Choroid plexus epithelial cell (primary cell): ENCODE data around the gene MUC5B.
A peak's percentile ranks its signal among the peaks of the same experiment; 100 is the strongest.

Experiments used
- DNase-seq: peaks from one replicate; pipeline ENCODE4 v3.0.0-alpha.2; 2010; ENCODE audit warnings: low read depth
- H3K4me3 ChIP-seq: 2 replicates; pipeline ENCODE4 v1.5.1; 2011; ENCODE audit warnings: low read depth, mild to moderate bottlenecking, control low read depth, low read length, moderate library complexity
- TF ChIP-seq, protein P1 (sequence below): conservative IDR thresholded peaks from 2 replicates; pipeline ENCODE4 v1.5.1; 2011; ENCODE audit warnings: low read depth, mild to moderate bottlenecking, control low read depth, inconsistent platforms, low read length, moderate library complexity

MUC5B gene

DNA sequence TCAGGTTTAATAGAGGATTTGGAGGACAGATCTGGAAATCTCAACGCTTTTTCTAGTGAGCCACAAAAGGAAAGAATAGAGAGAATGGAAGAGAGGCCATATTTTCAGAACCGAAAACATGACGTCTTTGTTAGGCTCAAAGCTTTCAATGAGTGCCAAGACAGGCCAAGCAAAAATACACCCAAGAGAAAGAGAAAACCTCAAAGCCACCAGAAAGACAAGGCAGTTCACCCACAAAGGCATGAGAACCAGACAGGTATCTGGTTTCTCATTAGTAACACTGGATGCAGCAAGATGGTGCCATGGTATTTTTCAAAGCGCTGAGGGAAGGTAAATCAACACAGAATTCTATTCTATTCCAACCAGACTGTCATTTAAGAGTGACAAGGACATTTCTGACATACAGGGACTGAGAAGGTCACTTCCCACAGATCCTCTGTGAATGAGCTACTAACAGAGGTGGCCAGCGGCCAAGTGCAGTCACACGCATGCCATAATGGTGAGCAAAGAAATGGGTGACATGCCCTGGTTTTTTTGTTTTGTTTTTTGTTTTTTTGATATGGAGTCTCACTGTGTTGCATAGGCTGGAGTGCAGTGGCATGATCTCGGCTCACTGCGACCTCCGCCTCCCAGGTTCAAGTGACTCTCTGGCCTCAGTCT is 44.7 kb downstream of the MUC5B start:
- H3K4me3 ChIP-seq, result no peak overlapping the region
- DNase-seq, result no peak
- TF ChIP-seq, protein P1, sequence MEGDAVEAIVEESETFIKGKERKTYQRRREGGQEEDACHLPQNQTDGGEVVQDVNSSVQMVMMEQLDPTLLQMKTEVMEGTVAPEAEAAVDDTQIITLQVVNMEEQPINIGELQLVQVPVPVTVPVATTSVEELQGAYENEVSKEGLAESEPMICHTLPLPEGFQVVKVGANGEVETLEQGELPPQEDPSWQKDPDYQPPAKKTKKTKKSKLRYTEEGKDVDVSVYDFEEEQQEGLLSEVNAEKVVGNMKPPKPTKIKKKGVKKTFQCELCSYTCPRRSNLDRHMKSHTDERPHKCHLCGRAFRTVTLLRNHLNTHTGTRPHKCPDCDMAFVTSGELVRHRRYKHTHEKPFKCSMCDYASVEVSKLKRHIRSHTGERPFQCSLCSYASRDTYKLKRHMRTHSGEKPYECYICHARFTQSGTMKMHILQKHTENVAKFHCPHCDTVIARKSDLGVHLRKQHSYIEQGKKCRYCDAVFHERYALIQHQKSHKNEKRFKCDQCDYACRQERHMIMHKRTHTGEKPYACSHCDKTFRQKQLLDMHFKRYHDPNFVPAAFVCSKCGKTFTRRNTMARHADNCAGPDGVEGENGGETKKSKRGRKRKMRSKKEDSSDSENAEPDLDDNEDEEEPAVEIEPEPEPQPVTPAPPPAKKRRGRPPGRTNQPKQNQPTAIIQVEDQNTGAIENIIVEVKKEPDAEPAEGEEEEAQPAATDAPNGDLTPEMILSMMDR, result no peak

DNA sequence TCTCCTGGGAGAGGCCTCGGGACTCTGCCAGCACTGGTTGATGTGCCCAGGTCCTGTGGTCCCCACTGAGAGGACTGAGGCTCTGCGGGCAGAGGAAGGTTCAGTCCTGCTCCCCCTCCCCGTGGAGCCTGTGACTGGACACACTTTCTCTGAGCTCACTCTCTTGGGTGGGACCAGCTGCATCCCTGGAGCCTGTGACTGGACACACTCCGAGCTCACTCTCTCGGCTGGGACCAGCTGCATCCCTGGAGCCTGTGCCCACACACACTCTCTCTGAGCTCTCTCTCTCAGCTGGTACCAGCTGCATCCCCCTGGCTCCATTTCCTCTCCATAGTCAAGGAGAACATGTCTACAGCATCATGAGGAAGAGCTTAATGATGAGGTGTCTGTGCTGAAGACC is 47.1 kb downstream of the MUC5B start:
- no peak for DNase-seq
- TF ChIP-seq, protein P1, result no peak
- H3K4me3 ChIP-seq, result no peak overlapping the region

DNA sequence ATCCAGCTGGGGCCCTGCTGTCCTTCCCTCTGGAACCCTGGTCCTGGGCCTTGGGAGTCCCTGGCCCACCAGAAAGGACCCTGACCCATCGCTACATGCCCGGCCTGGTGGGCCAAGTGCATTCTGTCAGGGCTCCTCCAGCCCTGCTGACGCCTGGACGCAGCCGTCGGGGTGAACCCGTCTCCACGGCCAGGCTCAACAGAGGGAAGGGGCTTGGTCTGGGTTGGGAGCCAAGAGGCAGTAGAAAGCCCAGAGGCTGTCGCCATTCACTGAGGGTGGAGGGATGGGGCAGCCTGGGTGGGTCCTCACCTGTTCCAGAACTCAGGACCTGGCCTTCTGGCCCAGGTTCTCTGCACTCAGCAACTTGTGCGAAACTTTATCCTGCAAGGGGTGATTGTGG is 47.6 kb downstream of the MUC5B start:
- TF ChIP-seq, protein P1, result no peak
- DNase-seq, result no peak
- H3K4me3 ChIP-seq, result no peak overlapping the region

DNA sequence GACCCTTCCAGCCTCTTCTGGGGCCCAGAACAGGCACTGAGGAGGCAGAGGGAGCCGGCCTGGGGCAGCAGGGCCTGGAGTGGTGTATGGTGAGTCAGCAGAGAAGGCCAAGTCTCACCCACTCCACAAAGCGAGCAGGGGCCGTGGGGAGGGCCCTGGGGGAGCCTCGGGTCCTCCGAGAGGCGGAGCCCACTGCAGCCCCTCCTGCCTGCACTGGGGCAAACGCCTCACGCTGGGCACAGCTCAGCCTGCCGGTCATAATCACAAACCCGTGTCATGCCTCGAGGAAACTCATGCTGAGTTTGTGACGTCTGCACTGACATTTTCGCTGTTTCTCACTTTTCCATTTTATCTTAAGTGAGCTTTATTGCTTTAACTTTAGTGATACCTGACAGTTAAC is 48.1 kb downstream of the MUC5B start:
- TF ChIP-seq, protein P1, result peak; percentile 6
- no peak overlapping the region for H3K4me3 ChIP-seq
- peak; percentile 87 for DNase-seq

DNA sequence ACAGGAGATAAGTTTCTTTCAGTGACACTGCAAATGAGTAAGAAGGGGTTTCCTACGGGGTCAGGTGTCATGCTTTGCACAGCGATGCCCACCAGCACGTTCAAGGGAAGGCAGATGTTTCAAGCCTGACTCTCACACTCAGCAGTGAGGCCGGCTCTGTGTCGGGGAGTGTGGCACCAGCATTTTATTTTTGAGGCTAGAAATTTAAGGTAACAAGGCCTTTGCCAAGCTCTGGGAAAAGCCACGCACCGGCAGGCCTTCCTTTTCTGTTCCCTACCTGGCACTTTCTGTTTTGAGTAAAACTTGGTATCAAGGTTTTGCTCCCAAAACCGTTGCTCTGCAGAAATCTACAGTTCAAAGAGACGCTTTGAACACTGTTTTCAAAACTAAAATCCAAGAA is 48.5 kb downstream of the MUC5B start:
- TF ChIP-seq, protein P1, result no peak
- no peak for DNase-seq
- H3K4me3 ChIP-seq, result no peak overlapping the region

DNA sequence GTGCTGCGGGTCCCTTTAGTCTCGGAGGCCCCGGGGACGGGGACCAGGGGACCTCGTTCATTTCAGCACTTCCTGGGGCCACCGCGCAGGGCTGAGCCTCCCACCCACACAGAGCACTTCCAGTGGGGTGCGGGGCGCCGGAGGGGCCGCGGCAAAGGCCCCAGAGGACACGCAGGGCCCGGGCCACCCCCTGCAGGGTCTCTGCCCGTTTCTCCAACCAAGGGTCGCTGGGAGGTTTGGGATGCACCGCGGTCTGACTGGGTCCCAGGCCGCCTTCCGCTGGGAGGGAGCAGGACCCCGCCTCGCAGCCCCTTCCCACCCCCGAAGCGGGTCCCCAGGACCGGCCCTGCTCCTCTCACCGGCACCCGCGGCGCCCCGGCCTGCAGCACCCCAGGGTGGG is 49.1 kb downstream of the MUC5B start:
- TF ChIP-seq, protein P1, result no peak
- H3K4me3 ChIP-seq, result no peak overlapping the region

DNA sequence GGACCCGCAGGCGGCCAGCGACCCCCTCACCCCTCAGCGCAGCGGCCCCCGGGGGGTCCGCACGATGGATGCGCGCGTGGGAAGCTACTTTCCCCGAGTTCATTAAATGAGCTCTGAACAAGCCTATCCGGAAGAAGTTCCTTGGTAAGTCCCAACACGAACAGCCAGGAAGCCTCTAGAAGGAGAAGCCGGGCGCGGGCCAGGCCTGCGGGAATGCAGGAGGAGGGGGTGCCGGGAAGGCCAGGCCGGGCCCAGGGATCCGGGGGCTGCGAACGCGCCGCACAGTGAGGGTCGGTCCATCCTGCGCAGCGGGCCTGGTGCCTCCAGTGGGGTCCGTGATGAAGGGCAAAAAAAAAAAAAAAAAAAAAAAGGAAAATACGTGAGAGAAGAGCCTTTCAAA is 49.7 kb downstream of the MUC5B start:
- DNase-seq, result peak; percentile 29
- TF ChIP-seq, protein P1, result no peak
- H3K4me3 ChIP-seq, result no peak overlapping the region

More for the DNA sequence above, 49.1 kb downstream of the MUC5B start:
- DNase-seq, result no peak
